ENCODE measurements around the gene SERTAD2.

The SERTAD2 gene, protein sequence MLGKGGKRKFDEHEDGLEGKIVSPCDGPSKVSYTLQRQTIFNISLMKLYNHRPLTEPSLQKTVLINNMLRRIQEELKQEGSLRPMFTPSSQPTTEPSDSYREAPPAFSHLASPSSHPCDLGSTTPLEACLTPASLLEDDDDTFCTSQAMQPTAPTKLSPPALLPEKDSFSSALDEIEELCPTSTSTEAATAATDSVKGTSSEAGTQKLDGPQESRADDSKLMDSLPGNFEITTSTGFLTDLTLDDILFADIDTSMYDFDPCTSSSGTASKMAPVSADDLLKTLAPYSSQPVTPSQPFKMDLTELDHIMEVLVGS

DNA sequence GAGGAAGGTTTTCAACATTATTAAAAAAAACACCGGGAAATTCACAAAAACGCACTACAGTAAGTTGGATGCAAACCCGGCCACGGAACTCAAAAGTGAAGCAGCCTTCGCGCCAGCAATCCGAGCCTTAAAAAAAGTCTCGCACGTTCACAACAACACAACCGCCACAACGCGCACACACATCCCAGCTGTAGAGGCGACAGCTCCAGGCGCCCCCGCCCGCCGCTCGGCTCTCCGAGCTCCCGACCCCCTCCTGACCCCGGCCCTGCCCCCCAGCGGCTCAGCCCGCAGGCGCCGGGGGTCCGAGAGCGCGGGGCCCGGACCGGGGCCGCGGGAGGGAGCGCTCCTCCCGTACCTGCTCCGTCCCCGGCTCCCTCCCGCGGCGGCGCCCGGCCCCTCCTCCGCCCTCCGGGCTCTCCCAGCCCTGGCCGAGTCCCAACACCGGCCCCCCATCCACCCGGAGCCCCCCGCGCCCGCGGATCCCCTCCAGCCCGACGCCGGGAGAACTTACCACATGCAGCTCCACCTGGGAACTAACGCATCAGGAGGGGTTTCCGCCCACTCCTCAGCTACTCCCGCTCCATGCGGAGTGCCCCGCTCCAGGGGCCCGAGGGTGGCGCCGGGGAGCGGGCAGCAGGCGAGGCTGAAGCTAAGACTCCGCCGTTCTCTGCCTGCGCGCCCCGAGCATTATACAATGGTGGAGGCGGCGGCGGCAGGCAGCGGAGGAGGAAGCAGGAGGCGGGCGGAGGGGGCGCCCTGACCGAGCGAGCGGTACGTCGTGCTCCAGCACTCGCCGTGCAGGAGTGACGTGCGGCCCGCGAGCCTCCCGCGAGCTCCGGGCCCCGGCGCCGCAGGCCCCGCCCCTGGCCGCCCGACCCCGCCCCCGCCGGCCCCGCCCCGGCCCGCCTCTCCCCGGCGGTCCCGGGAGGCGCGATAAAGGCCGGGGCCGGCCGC, at the start of gene SERTAD2:
SERTAD2 (minus strand) TSS at position 805 of the 954 bp plus-strand sequence. CDS start 17,042 bp downstream, outside the sequence.
- peak; percentile 79 to 82 for DNase-seq

DNA sequence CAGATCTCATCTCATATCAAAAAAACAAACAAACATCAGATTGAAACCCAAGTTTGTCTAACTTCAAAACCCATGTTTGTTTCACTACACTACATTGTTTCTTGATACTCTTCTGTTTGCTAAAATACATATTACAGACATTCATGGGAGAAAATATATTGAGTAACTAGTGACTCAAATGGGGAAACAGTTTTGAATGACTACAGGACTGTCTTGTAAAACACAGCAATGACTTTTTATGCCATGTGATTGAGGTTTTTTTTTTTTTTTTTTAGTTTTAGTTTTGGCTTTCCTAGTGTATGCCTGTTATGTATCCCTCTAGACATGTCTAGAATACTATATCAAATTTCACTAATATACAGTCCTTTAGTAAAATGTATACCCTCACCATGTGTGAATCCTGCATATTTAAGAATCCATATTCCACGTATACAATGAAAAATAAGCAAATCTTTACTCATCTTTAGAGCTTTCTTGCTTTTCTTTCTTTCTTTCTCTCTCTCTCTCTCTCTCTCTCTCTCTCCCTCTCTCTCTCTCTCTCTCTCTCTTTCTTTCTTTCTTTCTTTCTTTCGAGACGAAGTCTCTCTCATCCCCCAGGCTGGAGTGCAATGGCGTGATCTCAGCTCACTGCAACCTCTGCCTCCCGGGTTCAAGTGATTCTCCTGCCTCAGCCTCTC, 46.6 kb upstream of the SERTAD2 start:
- no peak for DNase-seq

DNA sequence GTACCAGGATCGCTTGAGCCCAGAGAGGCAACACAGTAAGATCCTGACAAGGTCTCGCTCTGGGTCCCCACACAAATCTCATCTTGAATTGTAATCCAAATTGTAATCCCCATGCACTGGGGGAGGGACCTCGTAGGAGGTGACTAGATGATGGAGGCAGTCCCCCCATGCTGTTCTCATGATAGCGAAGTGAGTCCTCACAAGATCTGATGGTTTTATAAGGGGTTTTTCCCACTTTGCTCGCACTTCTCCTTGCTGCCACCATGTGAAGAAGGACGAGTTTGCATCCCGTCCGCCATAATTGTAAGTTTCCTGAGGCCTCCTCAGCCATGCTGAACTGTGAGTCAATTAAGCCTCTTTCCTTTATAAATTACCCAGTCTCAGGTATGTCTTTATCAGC, 46.0 kb upstream of the SERTAD2 start:
- peak in 1 of 2 experiments; percentile 1 for DNase-seq

DNA sequence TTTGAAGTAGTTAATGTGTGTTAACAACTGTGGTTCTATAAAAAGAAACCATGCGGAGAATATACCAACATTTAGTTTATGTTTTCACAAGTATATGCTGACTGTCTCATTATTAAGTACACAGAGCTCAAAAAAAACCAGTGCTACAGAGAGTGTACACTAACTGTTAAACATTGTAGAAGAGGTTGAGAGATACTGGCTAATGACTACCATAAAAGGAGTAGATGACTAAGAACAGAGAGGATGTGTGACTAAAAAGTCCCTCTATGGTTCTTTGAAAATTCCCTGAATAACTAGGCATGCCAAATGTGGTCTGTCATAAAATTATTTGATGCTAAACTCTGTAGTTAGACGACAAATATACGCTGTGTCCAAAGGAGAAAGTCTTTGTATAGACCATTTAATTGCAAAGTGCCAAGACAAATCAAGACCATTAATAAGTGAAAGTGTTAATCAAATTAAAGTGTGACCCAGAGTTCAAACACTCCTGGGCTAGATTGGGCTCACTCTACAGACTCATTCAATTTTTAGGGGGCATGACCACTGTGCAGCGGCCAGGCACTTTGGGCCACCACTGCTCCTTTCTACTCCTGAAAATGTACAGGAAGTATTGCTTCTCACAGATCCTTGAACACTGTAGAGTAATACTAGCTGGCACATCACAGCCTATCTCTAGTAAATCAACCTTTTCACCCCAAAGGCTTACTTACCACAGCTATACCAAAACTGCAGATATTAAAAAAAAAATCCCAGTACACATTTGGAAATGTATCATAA, 45.1 kb upstream of the SERTAD2 start:
- no peak for DNase-seq

DNA sequence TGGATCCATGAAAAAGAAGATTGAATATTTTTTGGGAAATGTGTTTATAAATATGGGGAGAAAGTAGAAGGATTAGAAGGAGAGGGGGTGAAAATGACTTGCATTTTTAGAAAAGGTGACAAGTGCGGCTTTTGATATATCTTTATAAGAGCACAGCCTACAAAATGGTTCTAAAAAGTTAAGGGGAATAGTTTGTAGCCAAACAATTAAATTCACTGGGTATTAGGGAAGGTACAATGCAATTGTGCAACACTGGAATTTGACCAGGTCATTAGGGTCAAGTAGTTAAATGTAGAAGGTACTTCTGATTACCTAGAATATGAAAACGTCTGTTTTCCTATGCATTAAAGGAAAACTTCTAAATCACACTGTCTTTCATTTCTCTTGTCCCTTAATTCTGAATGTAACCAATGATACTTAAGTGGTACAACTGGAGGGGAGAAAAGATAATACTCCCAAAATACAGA, 44.5 kb upstream of the SERTAD2 start:
- no peak for DNase-seq

DNA sequence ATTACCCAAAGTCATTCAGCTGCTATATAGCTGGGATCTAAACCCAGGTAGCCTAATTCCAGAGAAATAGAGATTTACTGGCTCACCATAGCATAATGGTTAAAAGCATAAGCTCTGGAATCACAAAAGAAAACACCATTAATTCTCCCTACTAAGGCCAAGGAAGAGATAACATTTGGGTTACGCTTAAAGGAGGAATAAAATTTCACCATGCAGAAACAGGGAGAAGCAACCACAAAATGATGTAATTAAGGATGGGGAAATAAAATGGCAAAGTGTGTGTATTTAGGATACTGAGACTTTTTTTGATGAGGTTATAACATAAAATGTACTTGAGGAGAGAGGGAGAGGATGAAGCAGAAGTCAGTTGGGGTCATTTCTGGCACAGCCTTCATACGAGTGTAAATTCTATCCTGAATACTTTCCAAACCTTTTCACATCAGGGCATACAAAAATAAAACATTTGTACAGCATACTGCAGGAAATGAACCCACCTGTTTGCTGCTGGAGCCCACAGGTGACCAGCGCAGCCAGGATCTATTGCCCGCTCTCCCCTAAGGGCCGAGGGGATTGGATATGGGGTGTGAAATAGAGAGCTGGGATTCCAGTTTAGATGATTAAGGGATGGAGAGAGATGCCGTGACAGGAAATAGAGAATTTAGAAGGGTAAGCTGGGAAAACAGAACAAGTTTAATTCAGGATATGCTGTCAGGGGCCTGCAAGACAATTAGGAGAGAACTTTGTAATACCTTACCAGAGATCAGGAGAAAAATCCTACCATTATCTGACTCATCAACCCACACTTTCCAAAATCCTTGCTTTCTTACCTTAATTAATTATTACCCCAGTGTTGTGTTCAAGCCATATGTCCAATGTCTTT, 43.8 kb upstream of the SERTAD2 start:
- DNase-seq = no peak

DNA sequence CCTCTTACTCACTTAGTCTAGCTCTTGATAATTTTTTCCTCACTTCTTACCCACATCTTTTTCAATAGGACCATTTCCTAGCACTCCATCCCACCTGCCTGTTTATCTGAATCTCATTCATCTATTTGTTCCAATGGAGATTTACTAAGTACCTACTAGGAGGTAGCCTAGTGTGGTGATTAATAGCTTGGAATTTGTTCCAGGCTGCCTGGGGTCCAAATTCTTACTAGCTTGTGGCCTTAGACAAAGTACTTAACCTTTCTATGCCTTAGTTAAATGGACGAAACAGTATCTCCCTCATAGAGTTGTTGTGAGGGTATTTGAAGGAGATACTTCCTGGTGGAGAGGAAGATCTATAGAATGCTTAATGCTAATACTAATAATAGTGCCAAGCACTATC, 42.9 kb upstream of the SERTAD2 start:
- no peak for DNase-seq

DNA sequence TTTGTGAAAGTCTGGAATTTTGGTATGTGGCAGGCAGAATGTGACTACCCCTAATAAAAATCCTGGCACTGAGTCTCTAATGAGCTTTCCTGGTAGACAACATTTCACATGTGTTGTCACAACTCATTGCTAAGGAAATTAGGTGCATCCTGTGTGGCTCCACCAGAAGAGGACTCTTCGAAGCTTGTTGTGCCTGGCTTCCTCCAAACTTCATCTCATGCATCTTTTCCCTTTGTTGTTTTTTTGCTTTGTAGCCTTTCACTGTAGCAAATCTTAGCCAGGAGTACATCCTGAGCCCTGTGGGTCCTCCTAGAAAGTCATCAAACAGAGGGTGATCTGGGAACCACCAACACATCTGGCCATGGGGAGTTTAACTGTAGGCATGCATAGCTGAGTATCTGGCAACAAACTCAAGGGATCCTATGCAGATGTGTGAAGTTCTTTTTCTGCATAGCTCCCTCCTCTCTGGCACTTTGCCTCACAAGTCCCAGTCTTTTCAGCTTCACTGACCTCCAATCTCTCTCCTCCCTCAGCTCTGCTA, 42.1 kb upstream of the SERTAD2 start:
- no peak for DNase-seq

DNA sequence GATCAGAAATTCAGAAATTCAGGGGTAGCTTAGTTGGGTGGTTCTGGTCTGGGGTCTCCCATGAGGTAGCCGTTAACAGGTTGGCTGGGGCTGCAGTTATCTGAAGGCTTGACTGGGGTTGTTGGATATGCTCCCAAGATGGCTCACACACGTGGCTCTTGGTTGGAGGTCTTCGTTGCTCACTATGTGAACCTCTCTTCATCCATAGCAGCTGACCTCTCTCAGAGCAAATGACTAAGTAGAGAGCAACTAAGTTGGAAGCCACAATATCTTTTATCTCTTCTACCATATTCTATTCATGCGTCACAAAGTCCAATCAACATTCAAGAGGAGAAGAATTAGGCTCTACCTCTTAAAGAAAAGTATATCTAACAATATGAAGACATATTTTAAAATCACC, 38.7 kb upstream of the SERTAD2 start:
- DNase-seq = no peak

DNA sequence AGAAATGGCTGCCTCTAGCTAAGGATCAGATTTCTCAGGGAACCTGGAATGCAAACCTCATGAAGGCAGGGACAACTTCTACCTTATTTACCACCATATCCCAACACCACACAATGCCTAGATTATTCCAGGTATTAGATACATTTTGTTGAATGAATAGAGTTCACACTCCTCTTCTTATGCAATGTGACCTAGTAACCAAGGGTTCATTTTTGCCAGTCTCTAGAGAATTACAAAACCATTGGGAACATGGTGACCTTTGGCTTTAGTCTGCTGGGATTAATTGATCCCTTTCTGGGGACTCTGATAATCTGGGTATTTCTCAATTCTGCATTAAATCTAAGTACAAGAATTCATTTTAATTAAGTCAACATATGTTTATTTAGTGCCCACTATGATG, 35.2 kb upstream of the SERTAD2 start:
- no peak for DNase-seq

DNA sequence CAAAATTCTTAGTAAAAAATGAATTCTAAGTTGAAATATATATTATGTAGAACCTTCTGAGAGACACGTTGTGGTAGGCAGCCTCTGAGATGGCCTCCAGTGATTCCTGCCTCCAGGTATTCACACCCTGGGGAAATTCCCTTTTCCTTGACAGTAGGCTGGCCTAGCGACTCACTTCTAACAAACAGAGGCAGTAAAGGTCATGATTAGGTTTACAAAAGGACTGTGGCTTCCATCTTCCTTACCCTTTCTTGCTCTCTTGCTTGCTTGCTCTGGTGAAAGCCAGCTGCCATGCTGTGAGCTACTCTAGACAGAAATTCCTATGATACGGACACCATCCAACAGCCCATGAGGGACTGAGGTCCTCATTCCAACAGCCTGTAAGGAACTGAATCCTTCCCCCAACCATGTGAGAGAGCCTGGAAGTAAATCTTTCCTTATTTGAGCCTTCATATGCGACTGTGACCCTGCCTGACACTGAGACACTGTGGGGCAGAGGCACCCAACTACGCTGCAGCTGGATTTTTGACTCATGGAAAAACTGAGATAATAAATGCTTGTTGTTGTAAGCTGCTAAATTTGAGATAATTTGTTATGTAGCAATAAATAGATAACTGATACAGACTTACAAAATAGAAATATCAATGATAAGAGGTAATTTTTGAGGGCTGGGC, 32.7 kb upstream of the SERTAD2 start:
- DNase-seq = no peak

DNA sequence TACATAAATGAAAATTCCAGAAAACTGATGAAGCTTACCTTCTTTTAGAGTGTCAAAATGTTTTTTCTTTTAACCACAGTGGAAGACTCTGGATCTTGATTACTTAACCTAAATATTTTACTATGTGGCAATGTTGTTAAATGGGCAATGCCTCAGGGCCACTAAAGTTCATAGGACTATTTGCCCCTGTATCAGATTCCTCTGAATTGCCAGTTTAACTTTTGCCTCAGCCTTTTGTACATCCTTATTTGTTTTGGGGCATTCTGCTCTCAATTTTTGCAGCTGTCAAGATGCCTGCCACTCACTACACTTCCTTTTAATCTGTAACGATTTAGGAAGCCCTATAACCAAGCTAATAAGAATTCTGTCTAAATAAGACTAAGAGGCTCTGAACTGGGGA, 31.7 kb upstream of the SERTAD2 start:
- no peak for DNase-seq

DNA sequence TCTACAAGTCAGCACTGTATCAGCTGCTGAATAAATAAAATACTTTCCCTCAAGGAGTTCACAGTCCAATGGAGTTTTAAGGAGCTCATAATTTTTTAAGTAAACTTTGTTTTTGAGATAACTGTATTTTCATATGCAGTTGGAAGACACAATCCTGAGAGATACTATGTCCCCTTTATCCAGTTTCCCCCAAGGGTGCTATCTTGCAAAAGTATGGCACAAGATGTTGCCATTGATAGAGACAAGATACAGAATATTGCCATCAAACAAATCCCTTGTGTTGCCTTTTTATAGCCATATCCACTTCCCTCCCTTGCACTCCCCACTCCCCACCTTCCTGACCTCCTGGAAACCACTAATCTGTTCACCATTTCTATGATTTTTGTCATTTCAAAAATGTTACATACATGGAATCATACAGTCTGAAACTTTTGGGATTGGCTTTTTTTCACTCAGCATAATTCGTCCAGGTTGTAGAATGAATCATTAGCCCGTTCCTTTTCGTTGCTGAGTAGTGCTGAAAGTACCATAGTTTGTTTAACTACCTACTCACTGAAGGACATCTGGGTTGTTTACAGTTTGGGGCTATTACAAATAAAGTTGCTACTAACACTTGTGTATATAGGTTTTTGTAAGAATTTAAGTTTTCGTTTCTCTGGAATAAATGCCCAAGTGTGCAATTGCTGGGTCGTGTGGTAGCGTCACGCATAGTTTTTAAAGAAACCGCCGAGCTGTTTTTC, 30.2 kb upstream of the SERTAD2 start:
- no peak for DNase-seq

DNA sequence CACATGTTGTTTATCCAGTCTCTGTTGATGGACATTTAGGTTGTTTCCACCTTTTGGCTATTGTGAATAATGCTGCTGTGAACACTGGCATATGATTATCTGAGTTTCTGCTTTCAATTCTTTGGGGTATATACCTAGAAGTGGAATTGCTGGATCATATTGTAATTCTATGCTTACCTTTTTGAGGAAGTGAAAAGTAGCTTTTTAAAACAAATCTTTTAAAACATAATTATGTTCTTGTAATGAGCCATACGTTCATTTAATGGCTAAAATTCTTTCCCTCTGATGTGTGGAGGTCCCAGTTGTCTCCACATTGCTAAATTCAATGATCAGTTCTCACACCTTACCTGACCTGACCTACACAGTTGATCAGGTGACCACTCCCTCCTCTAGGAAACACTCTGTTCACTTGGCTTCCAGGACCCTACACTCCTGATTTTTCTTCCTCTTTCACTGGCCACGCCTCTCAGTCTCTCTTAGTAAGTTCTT, 27.8 kb upstream of the SERTAD2 start:
- no peak for DNase-seq

DNA sequence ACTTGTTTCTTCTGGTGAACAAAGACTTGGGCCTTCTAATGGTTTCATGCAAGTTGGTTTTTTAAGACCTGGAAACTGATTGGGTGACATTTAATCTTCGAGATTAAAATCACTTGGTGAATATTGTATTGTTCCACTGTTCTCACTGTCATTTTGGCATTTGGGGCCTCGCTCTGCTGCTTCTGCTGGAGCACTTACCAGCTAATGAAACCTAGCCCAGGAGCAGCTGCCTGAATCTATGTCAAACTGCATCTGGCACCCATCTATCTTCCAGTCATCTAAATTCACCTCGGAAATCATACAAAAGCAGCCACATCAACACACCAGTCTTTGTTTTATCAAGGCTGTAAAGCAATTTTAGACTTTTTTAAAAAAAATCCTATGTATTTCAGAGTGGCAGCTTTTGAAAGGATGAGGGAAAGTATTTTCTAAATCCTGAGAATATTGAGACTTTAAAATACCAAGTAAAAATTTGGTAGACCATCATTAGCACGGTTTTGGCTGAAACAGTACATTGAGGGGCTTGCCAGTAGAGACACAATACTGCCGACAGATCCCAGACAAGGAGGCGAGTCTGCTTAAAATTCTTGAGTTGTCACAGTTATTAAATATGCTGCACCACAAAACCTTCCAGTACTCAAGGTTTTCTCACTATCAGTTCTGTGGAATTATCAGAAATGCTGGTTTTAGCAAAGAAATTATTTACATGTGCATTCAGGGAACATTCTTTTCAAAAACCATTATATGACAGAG, 26.1 kb upstream of the SERTAD2 start:
- DNase-seq = no peak

DNA sequence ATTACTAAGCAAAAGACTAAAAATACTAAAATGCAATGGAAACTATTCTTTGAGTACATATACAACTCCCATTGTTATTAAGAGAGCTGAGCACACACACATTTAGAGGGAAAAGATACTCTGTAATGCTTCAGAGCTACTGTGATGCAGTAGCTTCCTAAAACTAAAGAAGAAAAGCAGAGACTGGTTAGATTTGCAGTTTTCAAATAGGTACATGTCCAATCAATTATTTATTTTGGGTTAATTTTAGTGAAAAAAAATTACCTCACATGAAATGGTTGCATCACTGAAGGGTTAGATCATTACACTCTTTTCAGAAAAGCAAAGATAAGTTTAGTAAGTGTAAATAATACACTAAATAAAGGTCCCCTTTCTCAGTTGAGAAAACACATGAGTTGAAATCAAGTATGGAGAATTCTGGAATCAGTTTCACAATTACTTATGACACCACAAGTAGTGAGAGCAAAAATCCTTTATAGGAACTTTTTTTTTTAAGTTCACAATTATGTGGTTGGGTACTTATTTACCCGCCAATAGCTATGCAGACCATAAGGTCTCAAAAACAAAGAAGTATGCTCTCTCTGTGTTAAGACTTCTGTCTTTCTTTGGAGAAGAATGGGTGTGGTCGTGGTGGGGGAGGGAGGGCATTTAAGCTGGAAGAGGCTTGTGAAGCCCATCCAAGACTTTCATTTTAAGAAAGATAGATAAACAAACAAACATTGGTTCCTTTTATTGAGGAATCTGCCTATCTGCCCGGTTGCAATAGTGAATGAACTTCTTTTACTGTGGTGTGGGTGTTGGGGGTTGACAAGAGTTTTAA, 25.3 kb upstream of the SERTAD2 start:
- DNase-seq = no peak

DNA sequence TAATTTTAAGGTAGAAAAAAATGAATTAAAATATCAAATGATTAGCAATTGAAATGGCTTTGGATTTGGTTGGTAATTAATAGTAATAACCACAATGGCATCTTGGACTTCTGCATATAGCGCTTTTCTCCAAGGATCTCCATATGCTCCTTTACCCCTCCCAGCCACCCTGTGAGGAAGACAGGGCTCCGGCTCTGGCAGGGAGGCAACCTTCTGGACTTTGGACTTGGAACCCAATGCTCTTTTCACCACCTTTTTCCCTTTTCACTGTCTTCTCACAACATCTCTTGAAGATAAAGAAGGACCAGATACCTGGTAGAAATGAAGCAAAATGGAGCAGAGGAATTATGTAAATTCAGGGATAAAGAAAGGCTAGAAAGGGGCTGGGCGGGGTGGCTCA, 23.8 kb upstream of the SERTAD2 start:
- DNase-seq = no peak

DNA sequence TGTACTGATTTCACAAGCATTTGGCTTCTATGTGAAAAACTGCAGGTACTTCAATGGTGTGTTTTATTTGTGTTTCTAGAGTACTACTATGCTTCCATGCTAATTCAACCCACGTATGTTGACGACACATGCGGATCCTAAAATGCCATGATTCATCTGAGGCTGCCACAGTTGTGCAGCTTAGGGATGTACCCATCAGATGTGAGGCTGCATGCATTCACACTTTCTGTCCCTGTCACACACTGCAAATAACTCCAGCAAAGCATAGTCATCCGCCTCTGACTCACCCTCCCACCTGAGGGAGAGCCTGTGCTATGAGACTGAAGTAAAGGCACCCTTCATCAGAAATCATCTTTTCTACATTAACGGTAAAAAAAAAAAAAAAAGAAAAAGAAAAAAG, 22.1 kb upstream of the SERTAD2 start:
- DNase-seq = peak; percentile 55 to 66
